Measurements from ENCODE around the gene PIGO.

PIGO gene

GRCh38 chr9:35091536-35091935, 4.9 kb downstream of the PIGO start:
- no peaks in the 10 kb centered on the region for H3K27me3 Mint-ChIP-seq
- H3K36me3 Mint-ChIP-seq (ENCODE audit: low read depth), result peaks cover 91% of the 10 kb centered on the region

GRCh38 chr9:35089434-35089833, 7.0 kb downstream of the PIGO start:
- Mint-ChIP-seq H3K4me3 (no peak overlapping the region), H3K36me3 (ENCODE audit: low read depth) (peaks cover 91% of the 10 kb centered on the region), H3K9me3 (no peaks in the 10 kb centered on the region), H3K4me1 (ENCODE audit: low read depth) (peaks cover 9% of the 10 kb centered on the region), H3K27ac (peak overlapping the region; percentile 66), H3K27me3 (no peaks in the 10 kb centered on the region)
- DNase-seq, result no peak

More at GRCh38 chr9:35091536-35091935, 4.9 kb downstream of the PIGO start:
- no peaks in the 10 kb centered on the region for H3K9me3 Mint-ChIP-seq
- H3K27ac Mint-ChIP-seq, result no peak overlapping the region
- no peak overlapping the region for H3K4me3 Mint-ChIP-seq
- peaks cover 22% of the 10 kb centered on the region for H3K4me1 Mint-ChIP-seq (ENCODE audit: low read depth)
- no peak for DNase-seq

GRCh38 chr9:35085078-35085477, 11.3 kb downstream of the PIGO start:
- Mint-ChIP-seq H3K27ac (no peak overlapping the region), H3K4me1 (ENCODE audit: low read depth) (peaks cover 6% of the 10 kb centered on the region), H3K4me3 (no peak overlapping the region), H3K9me3 (no peaks in the 10 kb centered on the region), H3K36me3 (ENCODE audit: low read depth) (peaks cover 51% of the 10 kb centered on the region), H3K27me3 (no peaks in the 10 kb centered on the region)
- no peak for DNase-seq

- peak; percentile 90 for DNase-seq
- H3K27me3 Mint-ChIP-seq, result no peaks in the 10 kb centered on the region
- H3K4me3 Mint-ChIP-seq, result peak within 1 kb of the TSS; percentile 89
- peak within 1 kb of the TSS; percentile 96 for H3K27ac Mint-ChIP-seq
- peaks cover 54% of the 10 kb centered on the region for H3K36me3 Mint-ChIP-seq (ENCODE audit: low read depth)
- no peaks in the 10 kb centered on the region for H3K9me3 Mint-ChIP-seq
- H3K4me1 Mint-ChIP-seq (ENCODE audit: low read depth), result peaks cover 23% of the 10 kb centered on the region
Observed at GRCh38 chr9:35079426-35080341, 16.7 kb downstream of the PIGO start, which contains the start of gene FANCG. Gene FANCG (minus strand): TSS chr9:35079942. CDS start chr9:35079524, 418 bp downstream.

- no peak for DNase-seq
- peaks cover 27% of the 10 kb centered on the region for H3K4me1 Mint-ChIP-seq (ENCODE audit: low read depth)
- H3K9me3 Mint-ChIP-seq, result no peaks in the 10 kb centered on the region
- peaks cover 59% of the 10 kb centered on the region for H3K36me3 Mint-ChIP-seq (ENCODE audit: low read depth)
- H3K4me3 Mint-ChIP-seq, result peak overlapping the region; percentile 89
- peak overlapping the region; percentile 96 for H3K27ac Mint-ChIP-seq
- H3K27me3 Mint-ChIP-seq, result no peaks in the 10 kb centered on the region
Observed at GRCh38 chr9:35079041-35079425, 17.4 kb downstream of the PIGO start.

- no peaks in the 10 kb centered on the region for H3K9me3 Mint-ChIP-seq
- H3K36me3 Mint-ChIP-seq (ENCODE audit: low read depth), result peaks cover 68% of the 10 kb centered on the region
- peak overlapping the region; percentile 12 for H3K27ac Mint-ChIP-seq
- H3K4me1 Mint-ChIP-seq (ENCODE audit: low read depth), result peaks cover 37% of the 10 kb centered on the region
- no peak for DNase-seq
- no peaks in the 10 kb centered on the region for H3K27me3 Mint-ChIP-seq
- H3K4me3 Mint-ChIP-seq, result peak overlapping the region; percentile 89
Observed at GRCh38 chr9:35078066-35078465, 18.3 kb downstream of the PIGO start.

GRCh38 chr9:35076848-35077247, 19.5 kb downstream of the PIGO start:
- Mint-ChIP-seq H3K9me3 (no peaks in the 10 kb centered on the region), H3K27ac (no peak overlapping the region), H3K4me3 (no peak overlapping the region), H3K36me3 (ENCODE audit: low read depth) (peaks cover 75% of the 10 kb centered on the region), H3K4me1 (ENCODE audit: low read depth) (peaks cover 43% of the 10 kb centered on the region), H3K27me3 (no peaks in the 10 kb centered on the region)
- no peak for DNase-seq

GRCh38 chr9:35075358-35075757, 21.0 kb downstream of the PIGO start:
- no peak for DNase-seq
- Mint-ChIP-seq H3K27ac (no peak overlapping the region), H3K36me3 (ENCODE audit: low read depth) (peaks cover 90% of the 10 kb centered on the region), H3K9me3 (no peaks in the 10 kb centered on the region), H3K4me1 (ENCODE audit: low read depth) (peaks cover 49% of the 10 kb centered on the region), H3K4me3 (no peak overlapping the region), H3K27me3 (no peaks in the 10 kb centered on the region)

- peaks cover 93% of the 10 kb centered on the region for H3K36me3 Mint-ChIP-seq (ENCODE audit: low read depth)
Observed at GRCh38 chr9:35074791-35075190, 21.6 kb downstream of the PIGO start.

GRCh38 chr9:35074141-35074540, 22.2 kb downstream of the PIGO start:
- H3K4me3 Mint-ChIP-seq, result no peak overlapping the region
- H3K9me3 Mint-ChIP-seq, result no peaks in the 10 kb centered on the region
- H3K27me3 Mint-ChIP-seq, result no peaks in the 10 kb centered on the region
- peaks cover 57% of the 10 kb centered on the region for H3K4me1 Mint-ChIP-seq (ENCODE audit: low read depth)
- no peak for DNase-seq
- H3K27ac Mint-ChIP-seq, result peak overlapping the region; percentile 98
- H3K36me3 Mint-ChIP-seq (ENCODE audit: low read depth), result peaks cover 94% of the 10 kb centered on the region

More at GRCh38 chr9:35074791-35075190, 21.6 kb downstream of the PIGO start:
- Mint-ChIP-seq H3K4me1 (ENCODE audit: low read depth) (peaks cover 50% of the 10 kb centered on the region), H3K27ac (no peak overlapping the region), H3K27me3 (no peaks in the 10 kb centered on the region), H3K9me3 (no peaks in the 10 kb centered on the region), H3K4me3 (no peak overlapping the region)
- no peak for DNase-seq

GRCh38 chr9:35073279-35073612, 23.1 kb downstream of the PIGO start:
- Mint-ChIP-seq H3K27me3 (no peaks in the 10 kb centered on the region), H3K36me3 (ENCODE audit: low read depth) (peaks cover 94% of the 10 kb centered on the region), H3K9me3 (no peaks in the 10 kb centered on the region), H3K4me3 (peak overlapping the region; percentile 95), H3K27ac (peak overlapping the region; percentile 98), H3K4me1 (ENCODE audit: low read depth) (peaks cover 60% of the 10 kb centered on the region)
- DNase-seq, result no peak

GRCh38 chr9:35072461-35073278, 23.7 kb downstream of the PIGO start, which contains the start of gene VCP:
Gene VCP (minus strand): TSS chr9:35072625. CDS start chr9:35072353, 272 bp downstream.
- Mint-ChIP-seq H3K4me3 (peak within 1 kb of the TSS; percentile 95), H3K4me1 (ENCODE audit: low read depth) (peaks cover 60% of the 10 kb centered on the region), H3K36me3 (ENCODE audit: low read depth) (peaks cover 94% of the 10 kb centered on the region), H3K27ac (peak within 1 kb of the TSS; percentile 98), H3K27me3 (no peaks in the 10 kb centered on the region), H3K9me3 (no peaks in the 10 kb centered on the region)
- DNase-seq, result peak; percentile 95

GRCh38 chr9:35071814-35072460, 24.5 kb downstream of the PIGO start:
- DNase-seq, result peak; percentile 86
- H3K4me1 Mint-ChIP-seq (ENCODE audit: low read depth), result peaks cover 62% of the 10 kb centered on the region
- peak overlapping the region; percentile 95 for H3K4me3 Mint-ChIP-seq
- no peaks in the 10 kb centered on the region for H3K9me3 Mint-ChIP-seq
- no peaks in the 10 kb centered on the region for H3K27me3 Mint-ChIP-seq
- H3K27ac Mint-ChIP-seq, result peak overlapping the region; percentile 98
- peaks cover 94% of the 10 kb centered on the region for H3K36me3 Mint-ChIP-seq (ENCODE audit: low read depth)

All from activated T-cell treated with anti-CD3 and anti-CD28 coated beads, Interleukin-2, amount 50 U/mL, for 24 hours (primary cell).